Kidney epithelial cell (primary cell): ENCODE data around the gene FBN1. TPM values are rescaled to one million over a fixed set of nuclear protein-coding genes. Genes with fewer than 3 reads are reported as not detected.

Source experiments
- DNase-seq: peaks from one replicate; pipeline ENCODE4 v3.0.0-alpha.2; 2010; ENCODE audit warnings: low read depth
- H3K27me3 ChIP-seq: 2 replicates; pipeline ENCODE4 v1.6.0; 2011; ENCODE audit warnings: low read length; ENCODE audit not compliant: control insufficient read depth, insufficient read depth
- H3K36me3 ChIP-seq: 2 replicates; pipeline ENCODE4 v1.5.1; 2011; ENCODE audit warnings: low read length; ENCODE audit not compliant: control insufficient read depth, insufficient read depth
- H3K4me3 ChIP-seq: 2 replicates; pipeline ENCODE4 v1.5.1; 2011; ENCODE audit warnings: low read depth, mild to moderate bottlenecking, control low read depth, low read length
- CTCF ChIP-seq: IDR thresholded peaks from 2 replicates; pipeline ENCODE4 v1.5.1; 2011; ENCODE audit warnings: mild to moderate bottlenecking, moderate library complexity, low read length, control low read depth, inconsistent platforms; ENCODE audit not compliant: insufficient read depth, poor library complexity, severe bottlenecking
- total RNA-seq: library from RNA; depleted of rRNA; stranded (reverse); fragments of >200 nt; gene quantifications from 2 replicates; pipeline ENCODE4 v1.2.3, GENCODE V29; 2015

FBN1 gene
- total RNA-seq, 1 donor from 2014 or later: 35.9 TPM

- TF ChIP-seq CTCF: no peak
- Histone ChIP-seq H3K27me3 (no peaks in the 10 kb centered on the region), H3K36me3 (no peaks in the 10 kb centered on the region), H3K4me3 (no peak overlapping the region)
- DNase-seq: no peak
Observed at GRCh38 chr15:48475600-48476395, 169.7 kb downstream of the FBN1 start.

GRCh38 chr15:48473667-48474066 lies 171.8 kb downstream of the FBN1 start:
- Histone ChIP-seq H3K27me3 (no peaks in the 10 kb centered on the region), H3K36me3 (no peaks in the 10 kb centered on the region)

GRCh38 chr15:48472756-48473155 lies 172.8 kb downstream of the FBN1 start:
- no peak for TF ChIP-seq CTCF
- no peaks in the 10 kb centered on the region for H3K36me3 ChIP-seq
- H3K4me3 ChIP-seq: no peak overlapping the region
- no peak for DNase-seq
- H3K27me3 ChIP-seq: no peaks in the 10 kb centered on the region

More at GRCh38 chr15:48473667-48474066, 171.8 kb downstream of the FBN1 start:
- H3K4me3 ChIP-seq: no peak overlapping the region
- DNase-seq: no peak
- no peak for TF ChIP-seq CTCF

- no peak for DNase-seq
- peaks cover 1% of the 10 kb centered on the region for H3K36me3 ChIP-seq
- TF ChIP-seq CTCF: no peak
- H3K27me3 ChIP-seq: no peaks in the 10 kb centered on the region
- no peak overlapping the region for H3K4me3 ChIP-seq
Observed at GRCh38 chr15:48471073-48471472, 174.4 kb downstream of the FBN1 start.

- no peak overlapping the region for H3K4me3 ChIP-seq
- TF ChIP-seq CTCF: no peak
- no peak for DNase-seq
- no peaks in the 10 kb centered on the region for H3K27me3 ChIP-seq
- H3K36me3 ChIP-seq: peaks cover 1% of the 10 kb centered on the region
Observed at GRCh38 chr15:48470096-48470495, 175.4 kb downstream of the FBN1 start.

- TF ChIP-seq CTCF: no peak
- Histone ChIP-seq H3K4me3 (no peak overlapping the region), H3K36me3 (peaks cover 1% of the 10 kb centered on the region), H3K27me3 (no peaks in the 10 kb centered on the region)
- DNase-seq: no peak
Observed at GRCh38 chr15:48469681-48470080, 175.8 kb downstream of the FBN1 start.
